K562 (cell line): ENCODE results near the gene ICAM1. TPM values are rescaled to one million over a fixed set of nuclear protein-coding genes. Genes with fewer than 3 reads are reported as not detected.

Experiments used
- ARID4B ChIP-seq: sonication (generic); formaldehyde crosslinking; IDR thresholded peaks from 2 replicates; pipeline ENCODE4 v1.8.0; 2022; ENCODE audit warnings: mild to moderate bottlenecking, missing genetic modification reagents
- C11orf30 ChIP-seq: fragments of 450-650 bp; IDR thresholded peaks from 2 replicates; pipeline ENCODE4 v1.6.1; 2016; ENCODE audit warnings: low read depth, mild to moderate bottlenecking
- CREB5 ChIP-seq: fragments of 250-450 bp; sonication (Bioruptor Pico); IDR thresholded peaks from 2 replicates; pipeline ENCODE4 v1.5.0; 2020; ENCODE audit warnings: mild to moderate bottlenecking
- E2F3 ChIP-seq: fragments of 250-450 bp; sonication (Bioruptor Pico); IDR thresholded peaks from 2 replicates; pipeline ENCODE4 v1.4.0; 2020; ENCODE audit warnings: mild to moderate bottlenecking
- REST ChIP-seq, 2 experiments: fragments of 450-650 bp; formaldehyde crosslinking in 1 of 2; IDR thresholded peaks; 2 replicates each; pipeline versions ENCODE4 v1.4.0 to v1.6.1; 2014 to 2020; ENCODE audit warnings: mild to moderate bottlenecking in 2 of 2, borderline replicate concordance in 1 of 2, low read depth in 1 of 2
- SIN3A ChIP-seq, 2 experiments: fragments of 150-350 bp in 1 of 2; IDR thresholded peaks; 2 replicates each; pipeline ENCODE4 v1.6.1; 2011 to 2016; ENCODE audit warnings: borderline replicate concordance in 2 of 2, low read depth in 2 of 2, low read length in 2 of 2, mild to moderate bottlenecking in 2 of 2, moderate library complexity in 2 of 2; ENCODE audit not compliant: control insufficient read depth in 1 of 2
- SMAD3 ChIP-seq: fragments of 450-650 bp; formaldehyde crosslinking; conservative IDR thresholded peaks from 2 replicates; pipeline ENCODE4 v1.4.0; 2020; ENCODE audit warnings: mild to moderate bottlenecking
- TCF7L2 ChIP-seq: fragments of 150-350 bp; IDR thresholded peaks from 2 replicates; pipeline ENCODE4 v1.6.1; 2016; ENCODE audit warnings: low read depth, mild to moderate bottlenecking, low read length, moderate library complexity
- TOE1 ChIP-seq, 2 experiments: fragments of 450-650 bp in 1 of 2; sonication (generic) in 1 of 2; formaldehyde crosslinking in 1 of 2; IDR thresholded peaks; 2 replicates each; pipeline versions ENCODE4 v1.7.1 to v1.8.0; 2016 to 2022; ENCODE audit warnings: borderline replicate concordance in 2 of 2, mild to moderate bottlenecking in 2 of 2, antibody characterized with exemption in 1 of 2, inconsistent platforms in 1 of 2, low read depth in 1 of 2, missing genetic modification reagents in 1 of 2, moderate library complexity in 1 of 2
- polyA plus RNA-seq, 8 experiments: library from polyadenylated mRNA; depleted of rRNA in 4 of 8; stranded (reverse) in 5 of 8; unstranded in 3 of 8; fragments of >200 nt; fragmentation: Nextera tagmentation in 2 of 8; fragmentation: Illumina TruSeq in 1 of 8; extraction: Ambion mirVana in 2 of 8; extraction: Trizol in 1 of 8; gene quantifications; 2 replicates each; pipeline versions ENCODE4 v1.2.1 to v1.2.3, GENCODE V29; 2011 to 2014; ENCODE audit warnings: inconsistent platforms in 1 of 8, missing spikeins in 1 of 8
- total RNA-seq, 7 experiments: library from RNA; depleted of rRNA in 6 of 7; stranded (reverse); fragments of >200 nt in 6 of 7; fragmentation: Illumina TruSeq in 2 of 7; extraction: Trizol in 2 of 7; gene quantifications; 2 replicates each; pipeline versions ENCODE4 v1.2.1 to v1.2.3, GENCODE V29; 2011 to 2021; ENCODE audit warnings: low replicate concordance in 1 of 7

Gene ICAM1
- total and polyA plus RNA-seq, 9 of the 15 experiments (the other 6 are each of a cell fraction or from before 2014, with no cell fraction given), result 2.3 to 24.4 (median 13.4) TPM

GRCh38 chr19:10332965-10333757, 62.2 kb downstream of the ICAM1 start, which contains the start of gene RAVER1 (continued):
- TF ChIP-seq CREB5 (CRISPR knock-in tag) (no peak), SMAD3 (no peak), ARID4B (peak; percentile 67), TOE1 (IDR thresholded peaks at IDR 0.05; ENCODE audit: borderline replicate concordance) (peak; percentile 86), TOE1 (CRISPR knock-in tag; IDR thresholded peaks at IDR 0.05; ENCODE audit: borderline replicate concordance, low read depth) (0 out of 2 replicates have a peak, but pooled peaks have one; percentile 95), SIN3A (IDR thresholded peaks at IDR 0.05; ENCODE audit: borderline replicate concordance in 2 of 2, control insufficient read depth in 1 of 2, low read depth in 2 of 2, low read length in 2 of 2) (peak in 1 of 2 experiments; percentile 82; a peak in 3 of 4 replicates), TCF7L2 (peak; percentile 89), C11orf30 (peak; percentile 93), E2F3 (CRISPR knock-in tag) (peak; percentile 29; the same call in 1 of the 2 replicates), REST (IDR thresholded peaks at IDR 0.05; ENCODE audit: borderline replicate concordance) (no peak), REST (CRISPR knock-in tag; IDR thresholded peaks at IDR 0.05; ENCODE audit: low read depth) (no peak)
